Activated B cell treated with CpG ODN at 0.5 μM for 24 hours (primary cell): ENCODE measurements around the gene ALOX5AP. TPM values are rescaled to one million over a fixed set of nuclear protein-coding genes. Genes with fewer than 3 reads are reported as not detected.

Experiments
- ATAC-seq: fragments of 200-7000 bp; cut with Tn5 transposase; one replicate; pipeline ENCODE4 v1.10.0; 2021; ENCODE audit warnings: low read depth, mild to moderate bottlenecking, moderate library complexity
- CTCF ChIA-PET: fragments of 350-600 bp; sonication (Branson Sonifier 250); formaldehyde crosslinking; loops from one replicate; lab custom pipeline; 2021; ENCODE audit warnings: antibody characterized with exemption; lab: Charles Lee
- POLR2A ChIA-PET: fragments of 350-600 bp; sonication (Branson Sonifier 250); formaldehyde crosslinking; loops from one replicate; lab custom pipeline; 2021; ENCODE audit warnings: antibody characterized with exemption; lab: Charles Lee
- DNase-seq: peaks from one replicate; pipeline ENCODE4 v3.0.0; 2022
- H3K27ac Mint-ChIP-seq: one replicate; pipeline ENCODE4 v1.8.0; 2020; ENCODE audit warnings: mixed read lengths
- H3K27me3 Mint-ChIP-seq: one replicate; pipeline ENCODE4 v1.8.0; 2021; ENCODE audit warnings: mixed read lengths
- H3K36me3 Mint-ChIP-seq: one replicate; pipeline ENCODE4 v1.8.0; 2021; ENCODE audit warnings: low read depth, mixed read lengths
- H3K4me1 Mint-ChIP-seq: one replicate; pipeline ENCODE4 v1.8.0; 2021; ENCODE audit warnings: mixed read lengths
- H3K4me3 Mint-ChIP-seq: one replicate; pipeline ENCODE4 v1.8.0; 2020; ENCODE audit warnings: mild to moderate bottlenecking, mixed read lengths
- H3K9me3 Mint-ChIP-seq: one replicate; pipeline ENCODE4 v1.8.0; 2020; ENCODE audit warnings: mixed read lengths
- CTCF ChIP-seq: fragments of 200-600 bp; IDR thresholded peaks from one replicate; pipeline ENCODE4 v1.8.0; 2022; ENCODE audit warnings: antibody characterized with exemption, mild to moderate bottlenecking
- intact Hi-C: fragments of 100-400 bp; cut with micrococcal nuclease; formaldehyde crosslinking; loops from one replicate; pipeline ENCODE4 v1.15.1; 2024
- total RNA-seq: library from RNA; stranded (reverse); gene quantifications from 2 replicates; pipeline ENCODE4 v1.2.3, GENCODE V29; 2022

The ALOX5AP gene
- total RNA-seq, 1 donor from 2014 or later: 59.7 TPM

- H3K27ac Mint-ChIP-seq: peak overlapping the region; percentile 89
- H3K4me1 Mint-ChIP-seq: peaks cover 71% of the 10 kb centered on the region
- H3K27me3 Mint-ChIP-seq: no peaks in the 10 kb centered on the region
- CTCF ChIA-PET: no interaction called here
- TF ChIP-seq CTCF: no peak
- peak overlapping the region; percentile 44 for H3K4me3 Mint-ChIP-seq
- no peak for DNase-seq
- POLR2A ChIA-PET: interaction anchor here (0.7 to 1.5 kb wide), 9 partner anchors 8 to 280 kb away, joined by 3 to 11 read pairs (median 4); partner anchors contain the start of genes ALOX5AP, HMGB1 and USPL1
- ATAC-seq: peak; percentile 3
- H3K36me3 Mint-ChIP-seq: peaks cover 49% of the 10 kb centered on the region
- H3K9me3 Mint-ChIP-seq: no peaks in the 10 kb centered on the region
- intact Hi-C loops: loop anchor here (1.0 to 5.0 kb wide), 12 partner anchors 8 to 611 kb away; partner anchors contain the start of genes ALOX5AP, HMGB1, HSPH1 and USPL1
These were observed 8.1 kb downstream of the ALOX5AP start for GRCh38 chr13:30743319-30744055.

- POLR2A ChIA-PET: interaction anchor here (0.7 to 1.5 kb wide), 7 partner anchors 9 to 280 kb away, joined by 3 to 11 read pairs (median 4); partner anchors contain the start of genes ALOX5AP, HMGB1 and USPL1
- intact Hi-C loops: loop anchor here (1.0 to 5.0 kb wide), 12 partner anchors 9 to 611 kb away; partner anchors contain the start of genes ALOX5AP, HMGB1, HSPH1 and USPL1
- Mint-ChIP-seq H3K27ac (peak overlapping the region; percentile 89), H3K27me3 (no peaks in the 10 kb centered on the region), H3K4me1 (peaks cover 64% of the 10 kb centered on the region), H3K36me3 (peaks cover 56% of the 10 kb centered on the region), H3K9me3 (no peaks in the 10 kb centered on the region), H3K4me3 (peak overlapping the region; percentile 71)
- ATAC-seq (peak; percentile 92), DNase-seq (peak; percentile 53)
- TF ChIP-seq CTCF: no peak
- CTCF ChIA-PET: no interaction called here
These were observed 8.8 kb downstream of the ALOX5AP start for GRCh38 chr13:30744056-30744680.

- Mint-ChIP-seq H3K36me3 (peaks cover 61% of the 10 kb centered on the region), H3K4me3 (peak overlapping the region; percentile 71), H3K27ac (peak overlapping the region; percentile 89), H3K27me3 (no peaks in the 10 kb centered on the region), H3K9me3 (no peaks in the 10 kb centered on the region), H3K4me1 (peaks cover 59% of the 10 kb centered on the region)
- ChIA-PET POLR2A (interaction anchor here (1.4 to 1.5 kb wide), 2 partner anchors 10 to 127 kb away, joined by 10 to 11 read pairs; partner anchors contain the start of genes ALOX5AP and USPL1), CTCF (no interaction called here)
- DNase-seq (no peak), ATAC-seq (peak; percentile 1)
- intact Hi-C loops: loop anchor here (1.0 to 5.0 kb wide), 12 partner anchors 9 to 612 kb away; partner anchors contain the start of genes ALOX5AP, HMGB1, HSPH1 and USPL1
- no peak for TF ChIP-seq CTCF
These were observed 9.3 kb downstream of the ALOX5AP start for GRCh38 chr13:30744681-30745077.

GRCh38 chr13:30745906-30746686 is 10.8 kb downstream of the ALOX5AP start:
- no peaks in the 10 kb centered on the region for H3K9me3 Mint-ChIP-seq
- ATAC-seq (no peak), DNase-seq (no peak)
- H3K4me3 Mint-ChIP-seq: no peak overlapping the region
- H3K27ac Mint-ChIP-seq: peak overlapping the region; percentile 57
- intact Hi-C loops: loop anchor here (2.0 kb wide), 2 partner anchors 281 to 613 kb away; partner anchors contain the start of gene HMGB1
- TF ChIP-seq CTCF: no peak
- peaks cover 45% of the 10 kb centered on the region for H3K4me1 Mint-ChIP-seq
- ChIA-PET POLR2A (interaction anchor here (0.5 to 0.6 kb wide), 2 partner anchors 48 to 58 kb away, joined by 3 to 4 read pairs; no protein-coding TSS in a partner anchor), CTCF (no interaction called here)
- H3K36me3 Mint-ChIP-seq: peaks cover 66% of the 10 kb centered on the region
- H3K27me3 Mint-ChIP-seq: no peaks in the 10 kb centered on the region
